HG03095 (cell line): ENCODE results near the gene INSL3.
"Not testable (repeated sequence)": the region's sequence is repeated elsewhere in the genome, so short reads cannot be mapped to it uniquely, and the experiment has no call there.

Source experiments
- ATAC-seq: cut with Tn5 transposase; IDR thresholded peaks from one replicate; pipeline ENCODE4 v1.9.1; 2021; ENCODE audit warnings: moderate library complexity; ENCODE audit not compliant: unreplicated experiment

Gene INSL3

DNA sequence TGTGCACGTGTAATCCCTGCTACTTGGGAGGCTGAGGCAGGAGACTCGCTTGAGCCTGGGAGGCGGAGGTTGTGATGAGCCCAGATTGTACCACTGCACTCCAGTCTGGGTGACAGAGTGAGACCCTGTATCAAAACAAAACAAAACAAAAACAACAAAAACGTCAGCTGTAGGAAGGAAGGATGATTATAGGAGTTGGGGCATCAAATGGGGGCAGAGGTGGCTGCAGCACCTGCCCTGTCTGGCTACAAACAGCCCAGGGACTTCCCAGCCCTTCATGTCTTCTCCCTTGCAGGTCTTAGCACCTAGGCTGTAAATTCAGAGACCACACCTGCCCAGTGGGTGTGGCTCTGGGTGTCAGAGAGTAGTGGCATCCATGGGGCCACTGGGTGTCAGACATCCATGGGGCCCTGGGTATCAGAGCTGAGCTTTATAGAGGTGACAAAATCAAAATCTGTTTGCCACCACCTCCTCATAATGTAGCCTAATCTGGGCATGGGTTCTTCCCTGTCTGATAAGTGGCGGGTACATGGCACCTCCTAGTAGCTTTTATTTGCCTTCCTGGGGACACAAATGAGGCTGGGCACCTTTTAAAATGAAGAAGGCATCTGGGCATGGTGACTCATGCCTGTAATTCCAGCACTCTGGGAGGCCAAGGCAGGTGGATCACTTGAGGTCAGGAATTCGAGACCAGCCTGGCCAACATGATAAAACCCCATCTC lies 31.1 kb downstream of the INSL3 start:
- no peak for ATAC-seq

DNA sequence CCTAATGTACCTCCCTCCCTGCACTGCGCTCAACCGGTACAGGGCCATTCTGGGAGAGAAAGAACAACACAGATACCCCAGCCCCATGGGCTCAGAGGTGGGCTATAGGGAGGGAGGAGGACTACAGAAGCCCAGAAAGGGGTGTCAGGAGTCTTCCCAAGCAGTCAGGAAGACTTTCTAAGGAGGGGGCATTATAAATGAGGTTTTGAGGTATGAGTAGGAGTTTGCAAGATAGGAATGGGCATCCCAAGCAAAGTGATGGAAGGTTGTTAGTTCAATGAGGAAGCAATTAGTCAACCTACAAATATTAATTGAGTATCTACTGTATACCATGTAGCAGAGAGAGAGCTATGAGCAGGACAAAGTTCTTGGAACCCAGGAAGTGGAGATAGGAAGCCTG lies 32.7 kb downstream of the INSL3 start:
- ATAC-seq, result no peak

DNA sequence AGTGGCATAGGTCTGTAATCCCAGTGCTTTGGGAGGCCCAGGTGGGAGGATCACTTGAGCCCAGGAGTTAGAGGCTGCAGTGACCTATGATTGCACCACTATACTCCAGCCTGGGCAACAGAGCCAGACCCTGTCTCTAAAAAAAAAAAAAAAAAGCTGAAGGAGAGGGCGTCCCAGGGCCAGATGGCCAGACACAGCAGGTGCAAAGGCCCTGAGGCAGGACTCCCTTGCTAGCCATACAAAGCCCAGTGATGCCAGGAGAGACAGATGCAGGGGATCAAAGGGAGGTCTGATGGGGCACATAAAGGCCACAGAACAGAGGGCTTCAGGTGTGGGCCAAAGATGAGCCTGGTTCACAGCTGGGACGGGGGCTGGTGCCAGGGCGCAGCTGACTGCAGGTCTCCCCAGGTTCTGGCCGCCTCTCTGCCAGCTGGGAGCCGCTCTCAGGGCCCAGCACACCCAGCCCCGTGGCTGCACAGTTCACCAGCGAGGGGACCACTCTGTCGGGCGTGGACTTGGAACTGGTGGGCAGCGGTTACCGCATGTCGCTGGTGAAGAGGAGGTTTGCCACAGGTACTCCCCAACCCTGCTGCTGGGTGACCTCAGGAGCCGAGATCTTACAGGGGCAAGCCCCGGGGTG lies 33.9 kb downstream of the INSL3 start:
- ATAC-seq, result no peak

DNA sequence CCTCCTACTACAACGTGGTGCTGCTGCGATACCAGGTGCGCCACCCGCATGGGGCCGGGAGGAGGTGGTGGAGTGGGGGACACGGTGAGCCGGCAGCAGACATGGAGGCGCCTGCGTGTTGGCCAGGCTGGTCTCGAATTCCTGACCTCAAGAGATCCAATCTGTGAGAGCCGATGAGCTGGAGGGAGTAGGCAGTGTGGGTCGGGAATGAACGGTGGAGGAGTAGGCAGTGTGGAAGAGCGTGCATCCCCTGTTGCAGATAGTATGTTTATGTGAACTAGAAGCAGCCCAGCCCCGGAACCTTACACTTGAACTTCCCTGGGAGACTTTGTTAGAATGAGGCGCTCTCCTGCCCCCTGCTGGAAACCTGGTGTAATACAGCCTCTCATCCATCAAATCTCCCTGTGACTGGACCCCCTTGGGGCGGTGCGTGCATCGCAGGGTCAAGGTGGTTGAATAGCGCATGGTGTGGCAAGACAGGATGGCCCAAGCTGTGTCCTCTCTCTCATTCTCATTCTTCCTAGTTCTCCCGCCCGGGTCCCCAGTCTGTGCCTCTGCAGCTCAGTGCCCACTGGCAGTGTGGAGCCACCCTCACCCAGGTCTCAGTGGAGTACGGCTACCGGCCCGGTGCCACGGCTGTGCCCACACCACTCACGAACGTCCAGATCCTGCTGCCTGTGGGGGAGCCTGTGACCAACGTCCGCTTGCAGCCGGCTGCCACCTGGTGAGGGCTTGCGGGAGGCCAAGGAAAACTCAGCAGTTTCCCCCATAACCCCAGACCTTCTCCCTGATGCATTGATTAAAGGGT lies 36.9 kb downstream of the INSL3 start:
- ATAC-seq, result no peak

DNA sequence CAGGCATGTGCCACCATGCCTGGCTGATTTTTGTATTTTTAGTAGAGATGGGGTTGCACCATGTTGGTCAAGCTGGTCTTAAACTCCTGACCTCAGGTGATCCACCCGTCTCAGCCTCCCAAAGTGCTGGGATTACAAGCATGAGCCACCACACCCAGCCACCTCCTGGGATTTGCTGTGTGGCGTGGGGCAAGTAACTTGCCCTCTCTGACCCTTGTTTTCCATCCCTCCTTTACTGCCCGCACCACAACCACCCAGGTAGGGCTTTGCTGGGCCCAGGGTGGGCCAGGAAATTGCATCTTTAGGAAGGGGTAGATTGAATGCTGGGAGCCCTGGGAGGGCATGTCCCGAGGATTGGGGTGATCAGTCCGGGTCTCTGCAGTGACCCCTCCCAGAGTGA lies 37.6 kb downstream of the INSL3 start:
- ATAC-seq, result not testable (repeated sequence)

DNA sequence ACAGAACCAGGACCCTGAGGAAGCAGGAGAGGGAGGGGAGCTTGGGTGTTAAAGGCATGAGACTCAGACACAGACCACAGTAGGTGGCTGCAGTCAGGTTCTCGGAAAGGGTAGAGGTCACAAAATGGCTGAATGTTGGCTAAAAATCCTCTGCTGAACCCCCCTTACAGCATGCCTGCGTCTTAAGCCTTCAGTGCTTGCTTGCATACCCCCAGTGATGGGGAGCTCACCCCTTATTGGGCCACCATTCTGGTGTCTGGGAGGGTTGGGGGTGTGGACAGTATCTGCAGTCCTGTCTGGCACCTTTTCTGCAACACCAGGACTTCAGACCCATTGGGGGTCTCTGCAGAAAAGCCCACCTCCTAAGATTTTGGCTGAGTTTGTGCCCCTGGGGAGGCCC lies 40.5 kb downstream of the INSL3 start:
- no peak for ATAC-seq

DNA sequence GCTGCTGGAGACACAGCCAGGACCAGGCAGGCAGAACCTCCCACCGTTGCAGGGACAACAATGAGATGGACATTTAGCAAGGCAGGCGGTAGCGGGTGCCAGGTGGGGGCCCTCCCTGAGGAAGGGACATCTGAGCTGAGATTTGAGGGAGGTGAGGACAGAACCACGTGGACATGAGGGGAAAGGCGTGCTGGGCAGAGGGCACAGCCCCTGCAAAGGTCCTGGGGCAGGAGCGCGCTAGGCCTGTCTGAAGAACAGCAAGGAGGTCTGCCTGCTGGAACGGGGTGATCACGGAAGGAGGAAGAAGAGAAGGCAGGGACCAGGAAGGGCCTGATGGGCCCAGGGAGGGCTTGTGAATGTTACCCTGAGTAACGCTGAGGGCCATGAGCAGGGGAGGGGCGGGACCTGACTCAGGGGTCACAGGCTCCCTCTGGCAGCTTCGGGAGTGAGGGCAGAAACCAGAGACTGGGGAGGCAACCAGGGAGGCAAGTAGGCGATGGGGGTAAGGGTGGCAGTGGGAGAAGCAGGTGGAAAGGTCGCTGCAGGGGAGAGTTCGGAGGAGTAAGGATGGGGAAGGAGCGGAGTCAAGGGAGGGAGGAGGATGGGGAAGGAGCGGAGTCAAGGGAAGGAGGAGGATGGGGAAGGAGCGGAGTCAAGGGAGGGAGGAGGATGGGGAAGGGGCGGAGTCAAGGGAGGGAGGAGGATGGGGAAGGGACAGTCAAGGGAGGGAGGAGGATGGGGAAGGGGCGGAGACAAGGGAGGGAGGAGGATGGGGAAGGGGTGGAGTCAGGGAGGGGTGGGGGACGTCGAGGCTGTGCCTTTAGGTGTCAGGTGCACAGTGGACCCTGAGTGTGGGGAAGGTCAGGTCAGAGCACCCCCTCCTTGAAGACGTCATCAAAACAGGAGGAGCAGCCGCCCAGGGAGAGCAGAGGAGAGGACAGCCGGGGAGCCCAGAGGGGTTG lies 42.1 kb downstream of the INSL3 start:
- no peak for ATAC-seq

DNA sequence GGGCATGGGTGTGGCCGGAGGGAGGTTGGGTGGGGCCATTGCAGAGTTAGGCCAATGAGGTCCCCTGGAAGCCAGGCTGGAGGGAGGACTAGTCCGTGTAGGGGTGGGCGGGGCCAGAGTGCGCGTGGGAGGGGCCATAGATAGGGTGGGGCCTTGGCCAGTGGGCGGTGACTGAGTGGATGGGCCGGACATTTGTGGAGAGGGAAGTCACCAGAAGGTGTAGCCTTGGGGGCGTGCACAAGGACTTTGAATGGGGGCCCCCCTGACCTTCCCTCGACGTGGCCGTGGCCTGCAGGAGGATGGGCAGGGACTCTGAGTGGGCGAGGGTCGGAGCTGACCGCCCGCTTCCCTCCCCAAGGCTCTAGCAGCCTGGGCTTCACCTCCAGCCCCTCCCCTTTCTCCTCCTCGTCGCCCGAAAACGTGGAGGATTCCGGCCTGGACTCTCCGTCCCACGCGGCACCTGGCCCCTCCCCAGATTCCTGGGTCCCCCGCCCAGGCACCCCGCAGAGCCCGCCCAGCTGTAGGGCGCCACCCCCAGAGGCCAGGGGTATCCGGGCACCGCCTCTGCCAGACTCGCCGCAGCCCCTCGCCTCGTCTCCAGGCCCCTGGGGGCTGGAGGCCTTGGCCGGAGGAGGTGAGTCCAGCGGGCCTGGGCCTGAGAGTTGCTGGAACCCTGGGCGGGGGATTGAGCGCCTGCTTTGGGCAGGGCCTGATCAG lies 42.9 kb downstream of the INSL3 start:
- ATAC-seq, result no peak

DNA sequence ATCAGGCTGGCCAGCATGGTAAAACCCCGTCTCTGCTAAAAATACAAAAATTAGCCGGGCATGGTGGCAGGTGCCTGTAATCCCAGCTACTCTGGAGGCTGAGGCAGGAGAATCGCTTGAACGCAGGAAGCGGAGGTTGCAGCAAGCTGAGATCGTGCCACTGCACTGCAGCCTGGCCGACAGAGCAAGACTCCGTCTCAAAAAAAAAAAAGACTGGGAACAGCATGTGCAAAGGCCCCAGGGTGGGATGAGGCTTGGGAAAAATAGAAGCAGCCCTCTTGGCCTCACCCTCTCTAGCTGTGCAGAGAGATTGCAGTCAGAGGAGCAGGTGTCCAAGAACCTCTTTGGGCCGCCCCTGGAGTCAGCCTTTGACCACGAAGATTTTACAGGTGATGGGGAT lies 43.5 kb downstream of the INSL3 start:
- ATAC-seq, result not testable (repeated sequence)

DNA sequence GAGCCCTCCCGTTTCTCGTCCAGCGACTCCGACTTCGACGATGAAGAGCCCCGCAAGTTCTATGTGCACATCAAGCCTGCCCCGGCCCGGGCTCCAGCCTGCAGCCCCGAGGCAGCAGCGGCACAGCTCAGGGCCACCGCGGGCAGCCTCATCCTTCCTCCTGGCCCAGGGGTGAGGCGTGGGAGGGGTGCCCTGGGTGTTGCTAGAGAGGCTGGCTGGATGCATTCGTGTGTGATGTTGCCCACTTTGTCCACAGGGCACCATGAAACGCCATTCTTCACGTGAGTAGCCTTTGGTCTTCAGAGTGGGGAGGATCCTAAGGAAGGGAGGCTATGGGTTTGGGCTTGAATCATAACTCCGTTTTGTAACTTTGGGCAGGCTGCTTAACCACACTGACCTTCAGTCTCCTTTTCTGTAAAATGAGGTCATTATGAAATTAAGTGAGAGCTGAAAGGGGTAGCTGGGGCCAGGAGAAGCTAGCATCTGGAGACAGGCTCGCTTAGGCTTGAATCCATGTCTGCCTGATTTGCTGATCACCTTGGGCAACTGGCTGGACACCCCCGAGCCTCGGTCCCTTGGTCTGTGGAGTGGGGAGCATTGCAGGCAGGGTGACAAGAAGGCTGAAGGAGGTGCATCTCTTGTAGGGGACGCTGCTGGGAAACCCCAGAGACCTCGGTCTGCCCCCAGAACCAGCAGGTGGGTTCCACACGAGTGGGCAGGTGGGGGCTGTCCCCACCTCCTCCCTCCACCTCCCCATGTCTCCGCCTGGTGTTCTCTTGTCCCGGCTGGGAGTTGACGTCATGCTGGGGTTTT lies 45.1 kb downstream of the INSL3 start:
- peak; percentile 67 for ATAC-seq

DNA sequence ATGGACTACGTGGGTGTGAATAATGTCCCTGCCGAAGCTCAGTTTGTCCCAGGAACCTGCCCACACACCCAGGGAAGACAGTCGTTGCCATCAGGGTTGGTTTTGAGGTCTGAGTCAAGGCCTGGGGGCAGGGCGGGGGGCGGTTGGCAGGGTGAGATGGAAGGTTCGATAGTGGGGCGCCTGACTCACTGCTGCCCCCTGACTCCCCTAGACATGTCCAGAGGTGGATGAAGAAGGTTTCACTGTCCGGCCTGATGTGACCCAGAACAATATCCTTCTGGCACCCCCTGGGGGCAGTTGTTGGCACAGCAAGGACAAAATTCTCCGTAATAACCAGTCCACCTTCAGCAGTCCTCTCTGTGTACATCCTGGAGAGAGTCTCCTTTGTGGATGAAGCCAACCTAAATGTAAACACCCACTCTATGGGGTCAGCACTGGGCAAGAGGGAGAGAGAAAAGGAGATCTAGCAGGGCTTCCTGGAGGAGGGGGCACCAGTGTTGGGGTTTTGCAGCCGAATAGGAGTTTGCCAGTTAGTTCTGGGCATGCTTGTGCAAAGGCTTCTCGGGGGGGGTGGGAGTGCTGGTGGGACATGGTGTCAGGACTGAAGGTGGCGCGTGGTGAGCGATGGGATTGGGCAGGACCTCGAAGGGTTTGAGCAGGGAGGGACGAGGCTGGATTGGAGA lies 45.9 kb downstream of the INSL3 start:
- no peak for ATAC-seq

DNA sequence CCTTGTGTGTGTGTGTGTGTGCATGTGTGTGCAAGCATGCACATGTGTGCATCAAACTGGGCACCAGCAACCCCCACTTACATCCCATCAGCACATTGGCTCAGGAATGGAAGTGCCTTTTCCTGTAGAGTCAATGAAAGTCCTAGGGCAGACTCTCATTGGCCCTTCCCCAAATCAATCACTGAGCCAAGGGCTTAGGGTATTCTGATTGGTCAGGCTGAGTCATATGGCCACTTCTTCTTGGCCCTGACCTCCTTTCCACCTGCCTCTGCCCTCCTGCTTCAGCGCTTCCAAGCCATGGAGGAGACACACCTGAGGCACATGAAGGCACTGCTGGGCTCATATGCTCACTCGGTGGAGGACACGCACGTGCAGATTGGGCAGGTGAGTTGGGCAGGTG lies 49.1 kb downstream of the INSL3 start:
- no peak for ATAC-seq

DNA sequence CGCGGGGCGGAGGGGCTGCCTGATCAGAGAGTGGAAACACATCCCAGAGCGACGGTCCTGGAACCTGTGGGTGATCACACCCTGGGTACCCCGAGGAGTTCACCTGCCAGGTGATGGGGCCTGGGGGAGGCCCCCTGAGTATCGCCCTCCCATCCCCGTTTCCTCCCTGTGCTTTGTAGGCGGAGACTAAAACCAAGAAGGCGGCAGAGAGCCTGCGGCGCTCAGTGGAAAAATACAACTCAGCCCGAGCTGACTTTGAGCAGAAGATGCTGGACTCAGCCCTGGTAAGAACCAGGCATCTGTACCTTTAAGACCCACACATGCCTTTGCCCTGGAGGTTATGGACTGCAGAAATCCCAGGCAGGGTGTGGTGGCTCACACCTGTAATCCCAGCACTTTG lies 50.7 kb downstream of the INSL3 start:
- ATAC-seq, result no peak

DNA sequence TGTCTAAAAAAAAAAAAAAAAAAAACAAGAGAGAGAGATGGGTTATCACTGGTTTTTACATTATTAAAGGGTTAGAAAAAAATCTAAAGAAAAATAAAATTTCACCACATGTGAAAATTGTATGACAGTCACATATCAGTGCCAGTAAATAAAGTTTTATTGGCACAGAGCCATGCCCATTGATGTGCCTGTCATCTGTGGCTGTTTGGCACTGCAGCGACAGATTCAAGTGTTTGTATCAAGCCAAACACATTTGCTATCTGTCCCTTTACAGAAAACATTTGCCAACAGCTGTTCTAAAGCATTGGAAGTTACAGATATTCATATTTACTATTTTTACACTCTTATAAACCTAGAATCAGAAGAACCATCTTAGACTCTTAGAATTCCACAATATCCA lies 53.8 kb downstream of the INSL3 start:
- ATAC-seq, result no peak

DNA sequence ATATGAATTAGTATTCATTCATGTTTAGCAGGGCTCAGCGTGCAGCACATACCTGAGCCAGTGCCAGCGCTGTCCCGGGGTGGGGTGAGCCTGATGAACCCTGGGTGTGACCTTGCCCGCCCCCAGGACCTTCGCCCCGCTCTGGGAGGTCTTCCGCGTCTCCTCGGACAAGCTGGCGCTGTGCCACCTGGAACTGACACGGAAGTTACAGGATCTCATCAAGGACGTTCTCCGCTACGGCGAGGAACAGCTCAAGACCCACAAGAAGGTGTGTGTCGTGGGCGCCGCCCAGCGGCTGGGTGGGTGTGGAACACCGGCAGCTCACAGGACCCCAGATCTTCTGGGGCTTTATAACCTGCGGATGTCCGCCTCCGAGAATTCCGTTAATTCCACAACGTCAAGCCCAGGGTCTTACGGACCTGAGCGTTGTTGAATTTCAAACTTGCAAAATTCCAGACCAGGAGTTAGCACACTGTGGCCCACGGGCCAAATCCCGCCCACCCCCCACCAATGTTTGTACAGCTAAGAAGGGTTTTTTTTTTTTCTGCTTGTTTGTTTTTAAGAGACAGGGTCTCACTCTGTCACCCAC lies 54.7 kb downstream of the INSL3 start:
- ATAC-seq, result no peak
